ENCODE data around the gene CACNA2D2.

GRCh38 chr3:50323614-50324199 lies 179.7 kb downstream of the CACNA2D2 start:
- TF ChIP-seq CTCF (IDR thresholded peaks at IDR 0.05) (no peak), POLR2A (IDR thresholded peaks at IDR 0.05) (no peak)
